Gastroesophageal sphincter (tissue), 4 donors: ENCODE data around the gene ASB18. TPM values are rescaled to one million over a fixed set of nuclear protein-coding genes. Genes with fewer than 3 reads are reported as not detected.

Experiments
- ATAC-seq: fragments of 150-250 bp; one replicate; pipeline ENCODE4 v1.9.1; 2016; ENCODE audit warnings: mild to moderate bottlenecking, moderate library complexity
- H3K27ac ChIP-seq, 4 donors: fragments of 200-600 bp; sonication (generic) in 3 of 4; 1 replicate in 3 of 4; 2 replicates in 1 of 4; pipeline ENCODE4 v1.5.1; 2016 to 2019
- H3K27me3 ChIP-seq: fragments of 200-600 bp; sonication (generic); one replicate; pipeline ENCODE4 v1.5.1; 2019
- H3K36me3 ChIP-seq, 2 donors: fragments of 200-600 bp; sonication (generic); one replicate each; pipeline ENCODE4 v1.5.1; 2019; ENCODE audit warnings: control low read depth in 1 of 2
- H3K4me1 ChIP-seq, 3 donors: fragments of 200-600 bp; sonication (generic); 1 replicate in 2 of 3; 2 replicates in 1 of 3; pipeline ENCODE4 v1.5.1; 2016 to 2019; ENCODE audit warnings: control low read depth in 2 of 3
- H3K4me3 ChIP-seq, 2 donors: fragments of 200-600 bp; sonication (generic); one replicate each; pipeline ENCODE4 v1.5.1; 2019; ENCODE audit warnings: mild to moderate bottlenecking in 1 of 2, moderate library complexity in 1 of 2
- H3K9me3 ChIP-seq, 3 donors: fragments of 200-600 bp; sonication (generic); one replicate each; pipeline ENCODE4 v1.5.1; 2017 to 2019; ENCODE audit warnings: control low read depth in 2 of 3
- EP300 ChIP-seq: sonication (generic); formaldehyde crosslinking; IDR thresholded peaks from one replicate; pipeline ENCODE4 v1.6.1; 2017; ENCODE audit warnings: antibody characterized with exemption, mild to moderate bottlenecking
- POLR2A ChIP-seq, 2 donors: fragments of 450-650 bp; IDR thresholded peaks; one replicate each; pipeline ENCODE4 v1.6.1; 2017; ENCODE audit warnings: antibody characterized with exemption in 2 of 2, mild to moderate bottlenecking in 2 of 2, moderate library complexity in 1 of 2
- POLR2AphosphoS5 ChIP-seq: sonication (generic); formaldehyde crosslinking; IDR thresholded peaks from one replicate; pipeline ENCODE4 v1.6.1; 2017; ENCODE audit warnings: antibody characterized with exemption
- WGBS, 2 donors: methylation state at CpG; one replicate each; pipeline ENCODE4 v1.1.5; 2018; ENCODE audit warnings: low coverage in 1 of 2; 5-methylcytosine and 5-hydroxymethylcytosine counted together
- total RNA-seq, 4 donors: library from RNA; depleted of rRNA; stranded (reverse); fragments of >200 nt; gene quantifications; one replicate each; pipeline ENCODE4 v1.1.0, GENCODE V29; 2016
- TF ChIP-seq, protein P1 (sequence below), 4 experiments: fragments of 200-600 bp in 2 of 4; fragments of 450-650 bp in 2 of 4; sonication (generic) in 1 of 4; IDR thresholded peaks; one replicate each; pipeline ENCODE4 v1.5.1; 2017 to 2019; ENCODE audit warnings: antibody characterized with exemption in 4 of 4, mild to moderate bottlenecking in 2 of 4, moderate library complexity in 2 of 4

The ASB18 gene
- total RNA-seq, 4 donors from 2014 or later = not detected

GRCh38 chr2:236256366-236256985, 7.7 kb downstream of the ASB18 start:
- 32 to 59% methylated on average over 8 of the region's 8 CpGs for WGBS, 2 donors
- Histone ChIP-seq H3K27me3 (peaks cover 52% of the 10 kb centered on the region), H3K4me3 (no peak overlapping the region), H3K4me1 (no peaks in the 10 kb centered on the region), H3K36me3 (no peaks in the 10 kb centered on the region), H3K27ac (no peak overlapping the region), H3K9me3 (no peaks in the 10 kb centered on the region)
- TF ChIP-seq POLR2AphosphoS5 (no peak), EP300 (no peak), POLR2A (IDR thresholded peaks at IDR 0.05) (no peak)
- TF ChIP-seq, protein P1, sequence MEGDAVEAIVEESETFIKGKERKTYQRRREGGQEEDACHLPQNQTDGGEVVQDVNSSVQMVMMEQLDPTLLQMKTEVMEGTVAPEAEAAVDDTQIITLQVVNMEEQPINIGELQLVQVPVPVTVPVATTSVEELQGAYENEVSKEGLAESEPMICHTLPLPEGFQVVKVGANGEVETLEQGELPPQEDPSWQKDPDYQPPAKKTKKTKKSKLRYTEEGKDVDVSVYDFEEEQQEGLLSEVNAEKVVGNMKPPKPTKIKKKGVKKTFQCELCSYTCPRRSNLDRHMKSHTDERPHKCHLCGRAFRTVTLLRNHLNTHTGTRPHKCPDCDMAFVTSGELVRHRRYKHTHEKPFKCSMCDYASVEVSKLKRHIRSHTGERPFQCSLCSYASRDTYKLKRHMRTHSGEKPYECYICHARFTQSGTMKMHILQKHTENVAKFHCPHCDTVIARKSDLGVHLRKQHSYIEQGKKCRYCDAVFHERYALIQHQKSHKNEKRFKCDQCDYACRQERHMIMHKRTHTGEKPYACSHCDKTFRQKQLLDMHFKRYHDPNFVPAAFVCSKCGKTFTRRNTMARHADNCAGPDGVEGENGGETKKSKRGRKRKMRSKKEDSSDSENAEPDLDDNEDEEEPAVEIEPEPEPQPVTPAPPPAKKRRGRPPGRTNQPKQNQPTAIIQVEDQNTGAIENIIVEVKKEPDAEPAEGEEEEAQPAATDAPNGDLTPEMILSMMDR (IDR thresholded peaks at IDR 0.05) = no peak
- no peak for ATAC-seq

DNA sequence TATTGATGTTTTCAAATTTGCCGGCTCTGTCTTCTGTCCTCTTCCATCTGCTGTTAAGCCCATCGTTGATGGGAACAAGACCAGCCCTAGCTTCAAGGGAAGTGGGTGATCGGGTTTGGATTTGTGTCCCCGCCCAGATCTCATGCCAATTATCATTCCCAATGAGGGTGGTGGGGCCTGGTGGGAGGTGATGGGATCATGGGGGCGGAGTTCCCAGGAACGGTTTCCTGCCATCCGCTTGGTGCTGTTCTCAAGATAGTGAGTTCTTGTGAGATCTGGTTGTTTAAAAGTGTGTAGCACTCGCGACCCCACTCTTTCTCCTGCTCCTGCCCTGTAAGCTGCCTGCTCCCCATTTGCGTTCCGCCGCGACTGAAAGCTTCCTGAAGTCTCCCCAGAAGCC, 9.5 kb downstream of the ASB18 start:
- H3K9me3 ChIP-seq = no peaks in the 10 kb centered on the region
- H3K27me3 ChIP-seq = peaks cover 42% of the 10 kb centered on the region
- WGBS, 2 donors = 77% methylated on average over 3 to 13 of the region's 13 CpGs
- no peaks in the 10 kb centered on the region for H3K4me1 ChIP-seq
- H3K36me3 ChIP-seq = no peaks in the 10 kb centered on the region
- no peak overlapping the region for H3K4me3 ChIP-seq
- no peak overlapping the region for H3K27ac ChIP-seq
- ATAC-seq = no peak
- TF ChIP-seq, protein P1 (IDR thresholded peaks at IDR 0.05) = no peak
- TF ChIP-seq EP300 (no peak), POLR2AphosphoS5 (no peak), POLR2A (IDR thresholded peaks at IDR 0.05) (no peak)

DNA sequence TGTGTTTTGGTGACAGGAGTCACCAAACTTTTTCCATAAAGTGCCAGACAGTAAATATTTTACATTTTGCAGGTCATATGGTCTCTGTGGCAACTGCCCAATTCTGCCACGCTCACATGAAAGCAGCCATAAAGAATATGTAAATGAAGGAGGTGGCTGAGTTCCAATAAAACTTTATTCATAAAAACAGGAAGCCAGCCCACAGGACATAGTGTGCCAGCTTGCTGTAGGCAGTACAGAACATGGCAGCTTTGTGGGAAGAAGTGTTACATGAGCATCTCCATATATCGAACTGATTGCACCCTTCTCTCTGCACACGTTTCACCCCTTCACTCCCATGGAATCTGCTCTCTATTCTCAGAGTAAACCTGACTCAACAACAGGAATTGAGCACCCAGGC, 10.2 kb downstream of the ASB18 start:
- Histone ChIP-seq H3K9me3 (no peaks in the 10 kb centered on the region), H3K27me3 (peaks cover 37% of the 10 kb centered on the region), H3K4me1 (no peaks in the 10 kb centered on the region), H3K27ac (no peak overlapping the region), H3K4me3 (no peak overlapping the region), H3K36me3 (no peaks in the 10 kb centered on the region)
- no peak for ATAC-seq
- WGBS, 2 donors = 63 to 100% methylated on average over 1 to 3 of the region's 3 CpGs
- TF ChIP-seq POLR2AphosphoS5 = no peak

GRCh38 chr2:236252602-236253001, 11.6 kb downstream of the ASB18 start:
- ATAC-seq = no peak
- no peaks in the 10 kb centered on the region for H3K4me1 ChIP-seq
- H3K27me3 ChIP-seq = peaks cover 32% of the 10 kb centered on the region
- H3K36me3 ChIP-seq = no peaks in the 10 kb centered on the region
- H3K9me3 ChIP-seq = no peaks in the 10 kb centered on the region
- TF ChIP-seq POLR2AphosphoS5 (no peak), EP300 (no peak), POLR2A (IDR thresholded peaks at IDR 0.05) (no peak)
- TF ChIP-seq, protein P1 (IDR thresholded peaks at IDR 0.05) = no peak
- WGBS, 2 donors = 60% methylated on average over 2 of the region's 3 CpGs; no CpG with 5 or more reads in 1 of the 2 donors
- H3K27ac ChIP-seq = no peak overlapping the region
- no peak overlapping the region for H3K4me3 ChIP-seq

- WGBS, 2 donors = 34 to 47% methylated on average over 7 to 12 of the region's 13 CpGs
- no peaks in the 10 kb centered on the region for H3K4me1 ChIP-seq
- H3K4me3 ChIP-seq = no peak overlapping the region
- no peak for TF ChIP-seq EP300
- no peak for TF ChIP-seq POLR2A (IDR thresholded peaks at IDR 0.05)
- no peak for TF ChIP-seq POLR2AphosphoS5
- TF ChIP-seq, protein P1 (IDR thresholded peaks at IDR 0.05) = no peak
- no peak for ATAC-seq
- no peaks in the 10 kb centered on the region for H3K9me3 ChIP-seq
- no peak overlapping the region for H3K27ac ChIP-seq
- no peaks in the 10 kb centered on the region for H3K36me3 ChIP-seq
- H3K27me3 ChIP-seq = peaks cover 27% of the 10 kb centered on the region
Measured at GRCh38 chr2:236250909-236251579, 13.2 kb downstream of the ASB18 start.
